SK-N-SH (cell line): ENCODE measurements around the gene SMARCC1. TPM values are rescaled to one million over a fixed set of nuclear protein-coding genes. Genes with fewer than 3 reads are reported as not detected.

Source experiments
- CTCF ChIA-PET: fragments of 300-600, 350-600 bp; formaldehyde crosslinking; extraction: SDS; loops from one replicate; lab custom pipeline; 2021; lab: Yijun Ruan, JAX
- POLR2A ChIA-PET: fragments of 350-600 bp; sonication (Branson Sonifier 250); formaldehyde crosslinking; extraction: SDS; loops from one replicate; lab custom pipeline; 2020; ENCODE audit warnings: antibody characterized with exemption, inconsistent platforms; lab: Yijun Ruan, JAX
- DNase-seq: peaks from one replicate; pipeline ENCODE4 v3.0.0; 2012
- H2AFZ ChIP-seq: fragments of 200-600 bp; sonication (generic); 2 replicates; pipeline ENCODE4 v1.8.1; 2016; ENCODE audit warnings: antibody characterized with exemption, mild to moderate bottlenecking, low read depth
- H3F3A ChIP-seq: fragments of 200-600 bp; sonication (generic); replicated peaks from 2 replicates; pipeline ENCODE3; 2016; ENCODE audit warnings: antibody characterized with exemption, mild to moderate bottlenecking; ENCODE audit not compliant: insufficient read depth
- H3K27ac ChIP-seq, 2 experiments: fragments of 200-500 bp in 1 of 2; fragments of 200-600 bp in 1 of 2; sonication (Bioruptor generic) in 1 of 2; sonication (generic), shearing (Covaris generic) in 1 of 2; 2 replicates each; pipeline versions ENCODE4 v1.5.1 to v1.6.1; 2014 to 2016; ENCODE audit warnings: low read depth in 2 of 2, inconsistent platforms in 1 of 2, low read length in 1 of 2, mild to moderate bottlenecking in 1 of 2, mixed read lengths in 1 of 2
- H3K27me3 ChIP-seq: fragments of 200-600 bp; sonication (generic), shearing (Covaris generic); 2 replicates; pipeline ENCODE4 v1.6.1; 2016; ENCODE audit warnings: mixed run types; ENCODE audit not compliant: insufficient read depth
- H3K36me3 ChIP-seq, 2 experiments: fragments of 200-500 bp in 1 of 2; fragments of 200-600 bp in 1 of 2; sonication (Bioruptor generic) in 1 of 2; sonication (generic) in 1 of 2; replicated peaks in 1 of 2; 2 replicates each; pipeline versions ENCODE3 to v1.5.1; 2014 to 2016; ENCODE audit warnings: low read length in 1 of 2, mild to moderate bottlenecking in 1 of 2; ENCODE audit not compliant: insufficient read depth in 2 of 2, control insufficient read depth in 1 of 2
- H3K4me1 ChIP-seq, 2 experiments: fragments of 200-500 bp in 1 of 2; fragments of 200-600 bp in 1 of 2; sonication (Bioruptor generic) in 1 of 2; sonication (generic), shearing (Covaris generic) in 1 of 2; 2 replicates each; pipeline versions ENCODE4 v1.5.1 to v1.6.1; 2014 to 2016; ENCODE audit warnings: low read depth in 1 of 2, low read length in 1 of 2, mixed run types in 1 of 2; ENCODE audit not compliant: insufficient read depth in 2 of 2, control insufficient read depth in 1 of 2
- H3K4me2 ChIP-seq: fragments of 200-600 bp; sonication (generic), shearing (Covaris generic); 2 replicates; pipeline ENCODE4 v1.6.1; 2017; ENCODE audit warnings: mixed run types
- H3K4me3 ChIP-seq, 2 experiments: fragments of 200-500 bp in 1 of 2; fragments of 200-600 bp in 1 of 2; sonication (Bioruptor generic) in 1 of 2; sonication (generic), shearing (Covaris generic) in 1 of 2; 2 replicates each; pipeline versions ENCODE4 v1.5.1 to v1.8.1; 2014 to 2016; ENCODE audit warnings: low read depth in 2 of 2, inconsistent platforms in 1 of 2, low read length in 1 of 2, mild to moderate bottlenecking in 1 of 2, mixed read lengths in 1 of 2, moderate library complexity in 1 of 2
- H3K79me2 ChIP-seq: fragments of 200-600 bp; sonication (generic); 2 replicates; pipeline ENCODE4 v1.8.1; 2017; ENCODE audit warnings: mild to moderate bottlenecking; ENCODE audit not compliant: insufficient read depth
- H3K9ac ChIP-seq: fragments of 200-600 bp; sonication (generic); 2 replicates; pipeline ENCODE4 v1.6.1; 2017; ENCODE audit warnings: mixed run types
- H3K9me2 ChIP-seq: fragments of 200-600 bp; sonication (generic); 2 replicates; pipeline ENCODE4 v1.6.1; 2017; ENCODE audit warnings: mixed run types
- H3K9me3 ChIP-seq: fragments of 200-600 bp; sonication (generic); 2 replicates; pipeline ENCODE4 v1.6.1; 2017; ENCODE audit warnings: mixed run types, mild to moderate bottlenecking, moderate library complexity
- H4K20me1 ChIP-seq: fragments of 200-600 bp; sonication (generic); 2 replicates; pipeline ENCODE4 v1.6.1; 2017; ENCODE audit warnings: mild to moderate bottlenecking, mixed run types; ENCODE audit not compliant: insufficient read depth
- EP300 ChIP-seq, 2 experiments: IDR thresholded peaks; 2 replicates each; pipeline versions ENCODE4 v1.4.0 to v1.6.1; 2012; ENCODE audit warnings: borderline replicate concordance in 1 of 2, low read depth in 1 of 2, low read length in 1 of 2
- FOSL2 ChIP-seq: IDR thresholded peaks from 2 replicates; pipeline ENCODE4 v1.4.0; 2012; ENCODE audit warnings: low read depth, mild to moderate bottlenecking, moderate library complexity, borderline replicate concordance
- FOXJ3 ChIP-seq: sonication (generic); formaldehyde crosslinking; IDR thresholded peaks from 2 replicates; pipeline ENCODE4 v1.5.1; 2020; ENCODE audit warnings: mild to moderate bottlenecking, missing genetic modification reagents
- FOXM1 ChIP-seq: IDR thresholded peaks from 2 replicates; pipeline ENCODE4 v1.4.0; 2012; ENCODE audit warnings: low read depth, mild to moderate bottlenecking
- JUND ChIP-seq: IDR thresholded peaks from 2 replicates; pipeline ENCODE4 v1.4.0; 2012
- NRF1 ChIP-seq: IDR thresholded peaks from 2 replicates; pipeline ENCODE4 v1.6.1; 2012; ENCODE audit warnings: low read depth, mild to moderate bottlenecking, low read length
- POLR2AphosphoS5 ChIP-seq: IDR thresholded peaks from 2 replicates; pipeline ENCODE4 v1.6.1; 2012; ENCODE audit warnings: low read depth, low read length
- RFX5 ChIP-seq: IDR thresholded peaks from 2 replicates; pipeline ENCODE4 v1.6.1; 2012; ENCODE audit warnings: mild to moderate bottlenecking, improper control_type of control experiment, low read length
- SIN3A ChIP-seq: IDR thresholded peaks from 2 replicates; pipeline ENCODE4 v1.6.1; 2012; ENCODE audit warnings: low read depth, mild to moderate bottlenecking, low read length, moderate library complexity, borderline replicate concordance
- SMC3 ChIP-seq: IDR thresholded peaks from 2 replicates; pipeline ENCODE4 v1.6.1; 2012; ENCODE audit warnings: low read depth, low read length, improper control_type of control experiment
- TAF1 ChIP-seq: IDR thresholded peaks from 2 replicates; pipeline ENCODE4 v1.6.1; 2012; ENCODE audit warnings: low read depth, mild to moderate bottlenecking, low read length, moderate library complexity, borderline replicate concordance
- TCF12 ChIP-seq: IDR thresholded peaks from 2 replicates; pipeline ENCODE4 v1.4.0; 2012
- WGBS: methylation state at CpG from one replicate; pipeline ENCODE4 v1.1.6; 2017; ENCODE audit warnings: low lambda C conversion rate; 5-methylcytosine and 5-hydroxymethylcytosine counted together
- polyA plus RNA-seq, 3 experiments: library from polyadenylated mRNA; depleted of rRNA; stranded (reverse); fragments of >200 nt; gene quantifications; 2 replicates each; pipeline ENCODE4 v1.2.3, GENCODE V29; 2012
- TF ChIP-seq, protein P1 (sequence below): fragments of 200-600 bp; sonication (generic); IDR thresholded peaks from 2 replicates; pipeline ENCODE4 v1.6.1; 2017; ENCODE audit warnings: antibody characterized with exemption, mild to moderate bottlenecking, moderate library complexity
- TF ChIP-seq, protein P2 (sequence below): fragments of 150-350 bp; IDR thresholded peaks from 2 replicates; pipeline ENCODE4 v1.6.1; 2016; ENCODE audit warnings: mild to moderate bottlenecking, low read depth, low read length
- TF ChIP-seq, protein P3 (sequence below): IDR thresholded peaks from 2 replicates; pipeline ENCODE4; 2012

Gene SMARCC1
- polyA plus RNA-seq, 1 of the 3 experiments (the other 2 are of a cell fraction) = 16.5 TPM

DNA sequence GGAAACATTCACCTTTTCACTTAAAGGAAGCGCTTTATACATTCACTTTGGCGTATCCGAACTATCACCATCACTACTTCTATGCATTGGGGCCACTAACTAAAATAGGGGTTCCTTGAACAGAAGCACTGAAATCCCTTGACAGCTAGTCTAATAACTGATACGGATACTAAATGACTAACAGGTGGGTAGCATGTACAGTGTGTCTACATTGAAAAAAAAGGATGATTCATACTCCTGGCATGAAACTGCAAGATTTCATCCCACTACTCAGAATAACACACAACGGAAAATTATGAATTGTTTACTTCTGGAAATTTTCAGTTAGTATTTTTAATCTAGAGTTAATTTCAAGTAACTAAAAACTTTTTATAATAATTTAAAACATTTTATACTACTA lies 96.7 kb downstream of the SMARCC1 start:
- no peaks in the 10 kb centered on the region for H3K9me3 ChIP-seq
- no peak overlapping the region for H3K4me3 ChIP-seq
- 69% methylated on average over 5 of the region's 5 CpGs for WGBS
- peaks cover 57 to 82% of the 10 kb centered on the region in 2 experiments for H3K36me3 ChIP-seq
- H3K79me2 ChIP-seq = peaks cover 3% of the 10 kb centered on the region; the same call in 1 of the 2 replicates
- no peak overlapping the region for H3K27ac ChIP-seq
- no peak for DNase-seq
- no peaks in the 10 kb centered on the region for H3K4me1 ChIP-seq
- TF ChIP-seq TAF1 (no peak), FOXM1 (no peak), JUND (peak; percentile 39; the same call in 1 of the 2 replicates), TCF12 (peak; percentile 48; the same call in 1 of the 2 replicates), FOSL2 (peak; percentile 22; the same call in 1 of the 2 replicates)
- CTCF ChIA-PET = interaction anchor here (0.6 to 0.8 kb wide), 2 partner anchors 305 to 466 kb away, joined by 3 read pairs; no protein-coding TSS in a partner anchor
- no peak overlapping the region for H3K4me2 ChIP-seq
- no peak overlapping the region for H2AFZ ChIP-seq
- no peaks in the 10 kb centered on the region for H3K27me3 ChIP-seq
- POLR2A ChIA-PET = interaction anchor here (1.1 kb wide), 1 partner anchor 17 kb away, joined by 4 read pairs; no protein-coding TSS in a partner anchor
- H3F3A ChIP-seq = peaks cover 22% of the 10 kb centered on the region
- H3K9ac ChIP-seq = no peak overlapping the region
- no peaks in the 10 kb centered on the region for H3K9me2 ChIP-seq
- no peaks in the 10 kb centered on the region for H4K20me1 ChIP-seq

DNA sequence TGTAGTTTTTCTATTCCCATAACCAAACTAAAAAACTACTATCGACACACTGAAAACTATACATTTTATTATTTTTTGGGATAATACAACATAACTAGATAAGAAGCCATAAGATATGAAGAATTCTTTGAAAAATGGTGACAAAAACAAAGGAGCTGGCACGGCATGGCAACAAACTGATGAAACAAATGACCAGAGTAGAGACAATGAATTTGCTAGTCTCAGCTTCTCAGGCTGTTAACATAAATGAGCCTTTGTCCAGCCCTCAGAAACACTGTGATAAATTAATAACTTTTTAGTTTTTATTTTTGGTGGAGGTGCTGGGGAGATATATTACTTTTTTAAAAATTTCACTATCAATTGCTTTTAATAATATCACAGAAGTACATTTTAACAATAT lies 100.7 kb downstream of the SMARCC1 start:
- Histone ChIP-seq H3K4me3 (no peak overlapping the region), H3K4me2 (no peak overlapping the region), H3K27me3 (no peaks in the 10 kb centered on the region), H4K20me1 (no peaks in the 10 kb centered on the region), H3K9me3 (no peaks in the 10 kb centered on the region), H3F3A (peaks cover 11% of the 10 kb centered on the region), H3K9me2 (no peaks in the 10 kb centered on the region), H3K27ac (no peak overlapping the region), H3K79me2 (peaks cover 3% of the 10 kb centered on the region; the same call in 1 of the 2 replicates), H3K9ac (no peak overlapping the region), H3K4me1 (no peaks in the 10 kb centered on the region), H2AFZ (no peak overlapping the region), H3K36me3 (peaks cover 51 to 80% of the 10 kb centered on the region in 2 experiments)
- ChIA-PET POLR2A (interaction anchor here (0.5 kb wide), 1 partner anchor 209 kb away, joined by 3 read pairs; no protein-coding TSS in a partner anchor), CTCF (interaction anchor here (0.7 to 0.9 kb wide), 2 partner anchors 10 to 159 kb away, joined by 3 read pairs; no protein-coding TSS in a partner anchor)
- TF ChIP-seq TCF12 (no peak), RFX5 (no peak), SMC3 (no peak), FOXJ3 (CRISPR knock-in tag) (no peak)
- WGBS = 100% methylated on average over 2 of the region's 2 CpGs
- no peak for DNase-seq

DNA sequence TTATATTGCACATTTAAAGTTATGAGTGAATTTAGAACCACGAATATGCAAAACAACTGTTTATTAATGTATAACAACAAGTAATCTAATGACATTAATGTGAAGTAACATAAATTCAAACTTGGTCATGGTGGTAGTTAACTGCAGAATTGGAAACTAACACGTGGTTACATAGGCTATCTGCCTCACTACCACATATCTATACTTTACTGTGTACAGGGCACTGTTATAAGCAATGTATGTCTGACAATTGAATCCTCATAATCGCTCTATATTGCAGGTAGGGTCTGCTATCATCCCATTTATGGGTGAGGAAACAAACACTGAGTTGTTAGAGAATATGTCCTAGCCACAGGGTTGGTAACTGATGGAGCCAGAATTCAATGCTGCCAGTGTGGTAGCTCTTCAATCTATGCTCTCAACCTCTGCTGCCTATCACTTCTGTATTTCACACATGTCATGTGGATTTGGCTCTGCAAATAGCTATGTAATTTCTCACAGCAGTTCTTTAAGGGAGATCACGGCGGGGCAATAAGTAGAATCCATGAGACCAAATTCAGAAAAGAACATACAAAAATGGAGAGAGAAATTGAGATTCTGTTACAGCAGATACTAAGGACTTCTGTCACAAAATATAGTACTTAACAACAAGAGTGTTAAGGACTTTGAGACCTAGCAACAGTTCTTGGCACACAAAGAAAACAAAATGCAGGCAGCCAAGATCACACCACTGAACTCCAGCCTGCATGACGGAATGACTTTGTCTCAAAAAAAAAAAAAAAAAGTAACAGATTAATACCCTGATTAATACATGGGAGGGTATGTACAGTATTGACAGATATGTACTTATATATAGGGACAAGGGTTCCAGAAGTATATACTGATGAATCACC lies 103.0 kb downstream of the SMARCC1 start:
- TF ChIP-seq NRF1 (no peak), SIN3A (no peak), TCF12 (no peak), FOSL2 (no peak), POLR2AphosphoS5 (no peak), TAF1 (no peak), FOXM1 (no peak), EP300 (IDR thresholded peaks at IDR 0.05; ENCODE audit: borderline replicate concordance in 1 of 2, low read depth in 1 of 2, low read length in 1 of 2) (no peak), RFX5 (no peak), FOXJ3 (CRISPR knock-in tag) (no peak)
- TF ChIP-seq, protein P1, sequence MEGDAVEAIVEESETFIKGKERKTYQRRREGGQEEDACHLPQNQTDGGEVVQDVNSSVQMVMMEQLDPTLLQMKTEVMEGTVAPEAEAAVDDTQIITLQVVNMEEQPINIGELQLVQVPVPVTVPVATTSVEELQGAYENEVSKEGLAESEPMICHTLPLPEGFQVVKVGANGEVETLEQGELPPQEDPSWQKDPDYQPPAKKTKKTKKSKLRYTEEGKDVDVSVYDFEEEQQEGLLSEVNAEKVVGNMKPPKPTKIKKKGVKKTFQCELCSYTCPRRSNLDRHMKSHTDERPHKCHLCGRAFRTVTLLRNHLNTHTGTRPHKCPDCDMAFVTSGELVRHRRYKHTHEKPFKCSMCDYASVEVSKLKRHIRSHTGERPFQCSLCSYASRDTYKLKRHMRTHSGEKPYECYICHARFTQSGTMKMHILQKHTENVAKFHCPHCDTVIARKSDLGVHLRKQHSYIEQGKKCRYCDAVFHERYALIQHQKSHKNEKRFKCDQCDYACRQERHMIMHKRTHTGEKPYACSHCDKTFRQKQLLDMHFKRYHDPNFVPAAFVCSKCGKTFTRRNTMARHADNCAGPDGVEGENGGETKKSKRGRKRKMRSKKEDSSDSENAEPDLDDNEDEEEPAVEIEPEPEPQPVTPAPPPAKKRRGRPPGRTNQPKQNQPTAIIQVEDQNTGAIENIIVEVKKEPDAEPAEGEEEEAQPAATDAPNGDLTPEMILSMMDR = no peak
- TF ChIP-seq, protein P2, sequence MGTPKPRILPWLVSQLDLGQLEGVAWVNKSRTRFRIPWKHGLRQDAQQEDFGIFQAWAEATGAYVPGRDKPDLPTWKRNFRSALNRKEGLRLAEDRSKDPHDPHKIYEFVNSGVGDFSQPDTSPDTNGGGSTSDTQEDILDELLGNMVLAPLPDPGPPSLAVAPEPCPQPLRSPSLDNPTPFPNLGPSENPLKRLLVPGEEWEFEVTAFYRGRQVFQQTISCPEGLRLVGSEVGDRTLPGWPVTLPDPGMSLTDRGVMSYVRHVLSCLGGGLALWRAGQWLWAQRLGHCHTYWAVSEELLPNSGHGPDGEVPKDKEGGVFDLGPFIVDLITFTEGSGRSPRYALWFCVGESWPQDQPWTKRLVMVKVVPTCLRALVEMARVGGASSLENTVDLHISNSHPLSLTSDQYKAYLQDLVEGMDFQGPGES = no peak
- TF ChIP-seq, protein P3, sequence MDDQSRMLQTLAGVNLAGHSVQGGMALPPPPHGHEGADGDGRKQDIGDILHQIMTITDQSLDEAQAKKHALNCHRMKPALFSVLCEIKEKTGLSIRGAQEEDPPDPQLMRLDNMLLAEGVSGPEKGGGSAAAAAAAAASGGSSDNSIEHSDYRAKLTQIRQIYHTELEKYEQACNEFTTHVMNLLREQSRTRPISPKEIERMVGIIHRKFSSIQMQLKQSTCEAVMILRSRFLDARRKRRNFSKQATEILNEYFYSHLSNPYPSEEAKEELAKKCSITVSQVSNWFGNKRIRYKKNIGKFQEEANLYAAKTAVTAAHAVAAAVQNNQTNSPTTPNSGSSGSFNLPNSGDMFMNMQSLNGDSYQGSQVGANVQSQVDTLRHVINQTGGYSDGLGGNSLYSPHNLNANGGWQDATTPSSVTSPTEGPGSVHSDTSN = no peak
- 98% methylated on average over 6 of the region's 6 CpGs for WGBS
- Histone ChIP-seq H3K9me3 (no peaks in the 10 kb centered on the region), H3K4me1 (no peaks in the 10 kb centered on the region), H3F3A (peaks cover 11% of the 10 kb centered on the region), H3K9me2 (no peaks in the 10 kb centered on the region), H3K36me3 (peaks cover 64 to 86% of the 10 kb centered on the region in 2 experiments), H3K9ac (no peak overlapping the region), H2AFZ (no peak overlapping the region), H3K79me2 (no peaks in the 10 kb centered on the region), H3K27ac (no peak overlapping the region), H3K4me3 (no peak overlapping the region), H3K4me2 (no peak overlapping the region), H3K27me3 (no peaks in the 10 kb centered on the region), H4K20me1 (no peaks in the 10 kb centered on the region)
- ChIA-PET POLR2A (no interaction called here), CTCF (interaction anchor here (1.0 kb wide), 1 partner anchor 90 kb away, joined by 3 read pairs; no protein-coding TSS in a partner anchor)
- DNase-seq = no peak
